ENCODE results near the gene DSCAM. TPM values are rescaled to one million over a fixed set of nuclear protein-coding genes. Genes with fewer than 3 reads are reported as not detected.

DSCAM gene
- total and polyA plus RNA-seq, 4 donors: 0.02 to 0.25 (median 0.09) TPM

GRCh38 chr21:39972471-39972870 is 874.5 kb downstream of the DSCAM start:
- 60 to 78% methylated on average over 4 of the region's 4 CpGs for WGBS, 2 donors
- H3K4me3 ChIP-seq: no peak overlapping the region
- ATAC-seq (ENCODE audit: insufficient read depth, low FRiP score) (no peak), DNase-seq (no peak)
- no peak overlapping the region for H3K9ac ChIP-seq (ENCODE audit: insufficient read depth in 1 of 2, low read length in 2 of 2)
- no peaks in the 10 kb centered on the region for H3K27me3 ChIP-seq (ENCODE audit: control insufficient read depth in 3 of 3, insufficient read depth in 3 of 3, low read length in 2 of 3)
- no peaks in the 10 kb centered on the region for H3K36me3 ChIP-seq (ENCODE audit: control insufficient read depth in 4 of 4, insufficient read depth in 4 of 4, low read length in 4 of 4)
- H3K4me1 ChIP-seq (ENCODE audit: control insufficient read depth in 5 of 5, insufficient read depth in 5 of 5, low read length in 5 of 5): no peaks in the 10 kb centered on the region
- peaks cover 0 to 10% (median 0%) of the 10 kb centered on the region in 4 donors for H3K9me3 ChIP-seq (ENCODE audit: control insufficient read depth in 4 of 4, insufficient read depth in 3 of 4, low read length in 3 of 4)
- H3K27ac ChIP-seq (ENCODE audit: low read depth in 1 of 2, low read length in 1 of 2): no peak overlapping the region
- TF ChIP-seq CTCF (IDR thresholded peaks at IDR 0.05; ENCODE audit: control extremely low read depth, extremely low read depth): no peak

- ATAC-seq (ENCODE audit: insufficient read depth, low FRiP score): no peak
- 25 to 57% methylated on average over 2 of the region's 2 CpGs for WGBS, 2 donors
- no peaks in the 10 kb centered on the region for H3K4me1 ChIP-seq (ENCODE audit: control insufficient read depth in 5 of 5, insufficient read depth in 5 of 5, low read length in 5 of 5)
Measured at GRCh38 chr21:39971956-39972355, 875.0 kb downstream of the DSCAM start.

GRCh38 chr21:39969691-39970364 is 877.1 kb downstream of the DSCAM start:
- TF ChIP-seq CTCF (IDR thresholded peaks at IDR 0.05; ENCODE audit: control extremely low read depth, extremely low read depth): no peak
- Histone ChIP-seq H3K9ac (ENCODE audit: insufficient read depth in 1 of 2, low read length in 2 of 2) (no peak overlapping the region), H3K4me1 (ENCODE audit: control insufficient read depth in 5 of 5, insufficient read depth in 5 of 5, low read length in 5 of 5) (no peaks in the 10 kb centered on the region), H3K4me3 (no peak overlapping the region), H3K36me3 (ENCODE audit: control insufficient read depth in 4 of 4, insufficient read depth in 4 of 4, low read length in 4 of 4) (no peaks in the 10 kb centered on the region), H3K27me3 (ENCODE audit: control insufficient read depth in 3 of 3, insufficient read depth in 3 of 3, low read length in 2 of 3) (no peaks in the 10 kb centered on the region), H3K27ac (ENCODE audit: low read depth in 1 of 2, low read length in 1 of 2) (no peak overlapping the region), H3K9me3 (ENCODE audit: control insufficient read depth in 4 of 4, insufficient read depth in 3 of 4, low read length in 3 of 4) (peaks cover 0 to 8% (median 0%) of the 10 kb centered on the region in 4 donors)
- no peak for ATAC-seq (ENCODE audit: insufficient read depth, low FRiP score)
- DNase-seq: no peak
- 66 to 75% methylated on average over 7 to 8 of the region's 8 CpGs for WGBS, 2 donors

More at GRCh38 chr21:39971956-39972355, 875.0 kb downstream of the DSCAM start:
- Histone ChIP-seq H3K9me3 (ENCODE audit: control insufficient read depth in 4 of 4, insufficient read depth in 3 of 4, low read length in 3 of 4) (peaks cover 0 to 11% (median 0%) of the 10 kb centered on the region in 4 donors), H3K36me3 (ENCODE audit: control insufficient read depth in 4 of 4, insufficient read depth in 4 of 4, low read length in 4 of 4) (no peaks in the 10 kb centered on the region), H3K27ac (ENCODE audit: low read depth in 1 of 2, low read length in 1 of 2) (no peak overlapping the region), H3K27me3 (ENCODE audit: control insufficient read depth in 3 of 3, insufficient read depth in 3 of 3, low read length in 2 of 3) (no peaks in the 10 kb centered on the region), H3K4me3 (no peak overlapping the region), H3K9ac (ENCODE audit: insufficient read depth in 1 of 2, low read length in 2 of 2) (no peak overlapping the region)
- DNase-seq: no peak
- TF ChIP-seq CTCF (IDR thresholded peaks at IDR 0.05; ENCODE audit: control extremely low read depth, extremely low read depth): no peak

- no peak for ATAC-seq (ENCODE audit: insufficient read depth, low FRiP score)
- 95% methylated on average over 2 of the region's 2 CpGs for WGBS, 2 donors
- no peak for DNase-seq
- peaks cover 0 to 8% (median 0%) of the 10 kb centered on the region in 4 donors for H3K9me3 ChIP-seq (ENCODE audit: control insufficient read depth in 4 of 4, insufficient read depth in 3 of 4, low read length in 3 of 4)
- H3K27ac ChIP-seq (ENCODE audit: low read depth in 1 of 2, low read length in 1 of 2): no peak overlapping the region
- H3K4me3 ChIP-seq: no peak overlapping the region
- no peaks in the 10 kb centered on the region for H3K27me3 ChIP-seq (ENCODE audit: control insufficient read depth in 3 of 3, insufficient read depth in 3 of 3, low read length in 2 of 3)
- H3K36me3 ChIP-seq (ENCODE audit: control insufficient read depth in 4 of 4, insufficient read depth in 4 of 4, low read length in 4 of 4): no peaks in the 10 kb centered on the region
- H3K9ac ChIP-seq (ENCODE audit: insufficient read depth in 1 of 2, low read length in 2 of 2): no peak overlapping the region
- no peaks in the 10 kb centered on the region for H3K4me1 ChIP-seq (ENCODE audit: control insufficient read depth in 5 of 5, insufficient read depth in 5 of 5, low read length in 5 of 5)
- TF ChIP-seq CTCF (IDR thresholded peaks at IDR 0.05; ENCODE audit: control extremely low read depth, extremely low read depth): no peak
Measured at GRCh38 chr21:39968010-39968409, 878.9 kb downstream of the DSCAM start.

Data from lung (tissue), 12 donors.